Neural crest cell (in vitro differentiated cells): ENCODE results near the gene CELSR3. TPM values are rescaled to one million over a fixed set of nuclear protein-coding genes. Genes with fewer than 3 reads are reported as not detected.
A peak's percentile ranks its signal among the peaks of the same experiment; 100 is the strongest.

Experiments
- DNase-seq: peaks from one replicate; pipeline ENCODE4 v3.0.0; 2021; ENCODE audit warnings: low read depth, mixed read lengths, low spot score
- H3K27ac Mint-ChIP-seq: one replicate; pipeline ENCODE4 v1.8.0; 2021; ENCODE audit warnings: mild to moderate bottlenecking, mixed read lengths; ENCODE audit not compliant: unreplicated experiment
- H3K27me3 Mint-ChIP-seq: 2 replicates; pipeline ENCODE4 v1.8.0; 2021; ENCODE audit warnings: low read depth, mild to moderate bottlenecking, mixed read lengths
- H3K36me3 Mint-ChIP-seq: 2 replicates; pipeline ENCODE4 v1.8.0; 2021; ENCODE audit warnings: low read depth, mild to moderate bottlenecking, mixed read lengths
- H3K4me1 Mint-ChIP-seq: 2 replicates; pipeline ENCODE4 v1.8.0; 2021; ENCODE audit warnings: mixed read lengths
- H3K4me3 Mint-ChIP-seq: one replicate; pipeline ENCODE4 v1.8.0; 2021; ENCODE audit warnings: mild to moderate bottlenecking, mixed read lengths
- H3K9me3 Mint-ChIP-seq: 2 replicates; pipeline ENCODE4 v1.8.0; 2021; ENCODE audit warnings: mixed read lengths
- CTCF ChIP-seq: fragments of 200-600 bp; sonication (generic); conservative IDR thresholded peaks from 2 replicates; pipeline ENCODE4 v1.5.0; 2021; ENCODE audit warnings: antibody characterized with exemption, mild to moderate bottlenecking
- total RNA-seq: library from RNA; stranded (reverse); gene quantifications from 2 replicates; pipeline ENCODE4 v1.2.1, GENCODE V29; 2021

Gene CELSR3
- total RNA-seq, 1 donor from 2014 or later = 27.2 TPM

- no peak for DNase-seq
- Mint-ChIP-seq H3K9me3 (no peaks in the 10 kb centered on the region), H3K27me3 (no peaks in the 10 kb centered on the region), H3K4me3 (peak overlapping the region; percentile 70), H3K27ac (no peak overlapping the region), H3K4me1 (peaks cover 14% of the 10 kb centered on the region), H3K36me3 (peaks cover 19% of the 10 kb centered on the region)
- TF ChIP-seq CTCF = no peak
Observed at GRCh38 chr3:48679411-48680391, 17.0 kb upstream of the CELSR3 start.

GRCh38 chr3:48678566-48679380 is 16.1 kb upstream of the CELSR3 start:
- Mint-ChIP-seq H3K9me3 (no peaks in the 10 kb centered on the region), H3K36me3 (peaks cover 19% of the 10 kb centered on the region)
- TF ChIP-seq CTCF = no peak

DNA sequence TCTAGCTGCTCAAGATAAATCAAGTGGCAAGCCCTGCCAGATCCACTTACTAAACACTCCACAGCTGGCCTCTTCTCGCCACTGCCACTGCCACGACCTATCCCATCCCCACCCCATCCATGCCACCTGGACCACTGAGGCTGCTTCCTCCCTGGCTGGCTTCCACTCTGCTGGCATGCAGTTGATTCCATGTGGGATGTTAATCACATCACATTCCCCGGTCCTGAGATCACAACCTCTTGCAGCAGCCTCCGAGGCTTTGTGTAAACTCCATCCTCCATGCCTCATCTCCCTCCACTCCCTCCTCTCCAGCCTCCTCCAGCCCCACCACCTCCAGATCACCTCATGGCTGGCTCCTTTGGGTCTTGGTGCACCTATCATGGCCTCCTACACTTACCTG is 15.4 kb upstream of the CELSR3 start:
- H3K27me3 Mint-ChIP-seq = no peaks in the 10 kb centered on the region
- no peak overlapping the region for H3K27ac Mint-ChIP-seq
- TF ChIP-seq CTCF = no peak
- no peak overlapping the region for H3K4me3 Mint-ChIP-seq
- H3K4me1 Mint-ChIP-seq = no peaks in the 10 kb centered on the region
- H3K36me3 Mint-ChIP-seq = peaks cover 19% of the 10 kb centered on the region
- no peaks in the 10 kb centered on the region for H3K9me3 Mint-ChIP-seq
- no peak for DNase-seq

More at GRCh38 chr3:48678566-48679380, 16.1 kb upstream of the CELSR3 start:
- peaks cover 6% of the 10 kb centered on the region for H3K4me1 Mint-ChIP-seq
- no peaks in the 10 kb centered on the region for H3K27me3 Mint-ChIP-seq
- no peak for DNase-seq
- no peak overlapping the region for H3K4me3 Mint-ChIP-seq
- H3K27ac Mint-ChIP-seq = no peak overlapping the region

- no peaks in the 10 kb centered on the region for H3K27me3 Mint-ChIP-seq
- H3K27ac Mint-ChIP-seq = no peak overlapping the region
- no peaks in the 10 kb centered on the region for H3K9me3 Mint-ChIP-seq
- no peak overlapping the region for H3K4me3 Mint-ChIP-seq
- no peak for TF ChIP-seq CTCF
- peaks cover 14% of the 10 kb centered on the region for H3K36me3 Mint-ChIP-seq
- no peak for DNase-seq
- no peaks in the 10 kb centered on the region for H3K4me1 Mint-ChIP-seq
Observed at GRCh38 chr3:48674505-48674904, 11.8 kb upstream of the CELSR3 start.

DNA sequence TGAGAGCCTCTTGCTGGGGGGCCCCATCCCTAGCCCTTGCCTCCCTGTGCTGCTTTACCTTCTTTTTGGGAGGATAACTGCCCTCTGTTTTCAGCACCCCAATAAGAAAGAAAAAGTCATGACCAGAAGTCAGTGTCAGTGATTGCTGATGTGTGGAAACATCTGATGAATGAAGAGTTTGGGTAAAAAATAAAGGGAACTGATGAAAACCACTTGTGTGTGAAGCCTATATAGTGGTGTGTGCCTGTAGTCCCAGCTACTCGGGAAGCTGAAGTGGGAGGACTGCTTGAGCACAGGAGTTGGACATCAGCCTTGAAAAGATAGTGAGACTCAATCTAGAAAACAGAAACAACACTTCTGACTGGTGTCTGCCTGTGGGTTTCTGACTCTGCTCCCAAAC is 9.8 kb upstream of the CELSR3 start:
- peaks cover 12% of the 10 kb centered on the region for H3K36me3 Mint-ChIP-seq
- no peak for DNase-seq
- H3K4me3 Mint-ChIP-seq = no peak overlapping the region
- no peak for TF ChIP-seq CTCF
- H3K27me3 Mint-ChIP-seq = no peaks in the 10 kb centered on the region
- no peaks in the 10 kb centered on the region for H3K4me1 Mint-ChIP-seq
- H3K9me3 Mint-ChIP-seq = no peaks in the 10 kb centered on the region
- H3K27ac Mint-ChIP-seq = no peak overlapping the region
